Putamen (tissue), 1 donor: ENCODE measurements around the gene FANCL.
"Not testable (repeated sequence)": the region's sequence is repeated elsewhere in the genome, so short reads cannot be mapped to it uniquely, and the experiment has no call there.

Source experiments
- DNase-seq: peaks from one replicate; pipeline ENCODE4 v3.0.0-alpha.2; 2016; ENCODE audit warnings: low spot score

FANCL gene

GRCh38 chr2:58240670-58241545, at the start of gene FANCL:
TSS of gene FANCL (minus strand) at chr2:58241325. CDS start at chr2:58241313, 12 bp downstream.
- peak; percentile 89 for DNase-seq

GRCh38 chr2:58289029-58289428, 47.9 kb upstream of the FANCL start:
- DNase-seq: no peak

GRCh38 chr2:58283931-58284330, 42.8 kb upstream of the FANCL start:
- DNase-seq: no peak

- not testable (repeated sequence) for DNase-seq
Measured at GRCh38 chr2:58275144-58275543, 34.0 kb upstream of the FANCL start.

- DNase-seq: peak; percentile 44
Measured at GRCh38 chr2:58271826-58272225, 30.7 kb upstream of the FANCL start.

GRCh38 chr2:58268685-58269084, 27.6 kb upstream of the FANCL start:
- DNase-seq: no peak

- DNase-seq: no peak
Measured at GRCh38 chr2:58266211-58266610, 25.1 kb upstream of the FANCL start.

- DNase-seq: no peak
Measured at GRCh38 chr2:58261209-58261608, 20.1 kb upstream of the FANCL start.

GRCh38 chr2:58258456-58258855, 17.3 kb upstream of the FANCL start:
- DNase-seq: not testable (repeated sequence)

GRCh38 chr2:58251331-58252201, 10.4 kb upstream of the FANCL start:
- DNase-seq: not testable (repeated sequence)

- DNase-seq: no peak
Measured at GRCh38 chr2:58241546-58241864, 380 bp upstream of the FANCL start.

- no peak for DNase-seq
Measured at GRCh38 chr2:58239243-58239925, 1.7 kb downstream of the FANCL start.

GRCh38 chr2:58237741-58238140, 3.4 kb downstream of the FANCL start:
- no peak for DNase-seq

GRCh38 chr2:58235984-58236383, 5.1 kb downstream of the FANCL start:
- no peak for DNase-seq

GRCh38 chr2:58235170-58235569, 6.0 kb downstream of the FANCL start:
- no peak for DNase-seq

GRCh38 chr2:58228299-58228698, 12.8 kb downstream of the FANCL start:
- no peak for DNase-seq

GRCh38 chr2:58227171-58227917, 13.8 kb downstream of the FANCL start:
- no peak for DNase-seq

GRCh38 chr2:58221909-58222308, 19.2 kb downstream of the FANCL start:
- no peak for DNase-seq

- no peak for DNase-seq
Measured at GRCh38 chr2:58215429-58215828, 25.7 kb downstream of the FANCL start.

- DNase-seq: not testable (repeated sequence)
Measured at GRCh38 chr2:58210951-58211568, 30.1 kb downstream of the FANCL start.

- no peak for DNase-seq
Measured at GRCh38 chr2:58207189-58207588, 33.9 kb downstream of the FANCL start.
